ENCODE data around the gene RABEP2. TPM values are rescaled to one million over a fixed set of nuclear protein-coding genes. Genes with fewer than 3 reads are reported as not detected.

Gene RABEP2
- total and polyA plus RNA-seq, 2 donors (not counting 1 experiment from before 2014, with no cell fraction given): 5.9 to 22.6 TPM

DNA sequence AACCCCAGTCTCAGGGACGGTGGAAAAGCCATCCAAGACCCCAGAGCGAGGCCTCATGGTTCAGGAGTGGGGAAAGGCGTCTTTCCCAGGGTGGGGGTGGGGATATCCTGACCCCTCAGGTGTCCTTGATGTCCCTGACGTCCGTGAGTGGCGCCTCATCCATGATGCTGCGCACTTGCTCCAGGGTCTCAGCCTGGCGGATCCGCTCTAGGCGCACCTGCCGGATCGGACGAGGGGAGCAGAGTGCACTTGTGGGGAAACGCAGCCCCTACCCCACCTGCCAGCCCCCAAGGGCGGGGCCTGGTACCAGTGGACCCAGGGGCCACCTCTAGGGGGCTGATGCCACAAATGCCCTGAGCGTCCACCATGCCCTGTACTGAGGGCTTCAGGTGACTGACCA is 20.2 kb downstream of the RABEP2 start:
- Histone ChIP-seq H3K79me2 (ENCODE audit: control insufficient read depth, insufficient read depth, low read length) (no peaks in the 10 kb centered on the region), H3K9me3 (ENCODE audit: control insufficient read depth, insufficient read depth, low read depth, low read length) (no peaks in the 10 kb centered on the region), H2AFZ (ENCODE audit: low read length) (no peak overlapping the region), H3K27ac (ENCODE audit: insufficient read depth, low read length) (no peak overlapping the region), H3K4me3 (replicated peaks in 1 of 4; ENCODE audit: control extremely low read depth in 1 of 4, insufficient read depth in 1 of 4, low read depth in 3 of 4, low read length in 4 of 4) (no peak overlapping the region), H3K4me1 (ENCODE audit: control insufficient read depth, extremely low read depth, insufficient read depth, low read length) (no peaks in the 10 kb centered on the region), H3K36me3 (ENCODE audit: control insufficient read depth, insufficient read depth, low read length) (peaks cover 6% of the 10 kb centered on the region), H3K9ac (ENCODE audit: insufficient read depth, low read length) (no peak overlapping the region), H4K20me1 (ENCODE audit: control insufficient read depth, extremely low read depth, insufficient read depth, low read length) (no peaks in the 10 kb centered on the region), H3K4me2 (ENCODE audit: extremely low read depth, insufficient read depth, low read length) (no peak overlapping the region), H3K27me3 (ENCODE audit: control insufficient read depth, insufficient read depth, low read length) (no peaks in the 10 kb centered on the region)
- TF ChIP-seq, protein P1, sequence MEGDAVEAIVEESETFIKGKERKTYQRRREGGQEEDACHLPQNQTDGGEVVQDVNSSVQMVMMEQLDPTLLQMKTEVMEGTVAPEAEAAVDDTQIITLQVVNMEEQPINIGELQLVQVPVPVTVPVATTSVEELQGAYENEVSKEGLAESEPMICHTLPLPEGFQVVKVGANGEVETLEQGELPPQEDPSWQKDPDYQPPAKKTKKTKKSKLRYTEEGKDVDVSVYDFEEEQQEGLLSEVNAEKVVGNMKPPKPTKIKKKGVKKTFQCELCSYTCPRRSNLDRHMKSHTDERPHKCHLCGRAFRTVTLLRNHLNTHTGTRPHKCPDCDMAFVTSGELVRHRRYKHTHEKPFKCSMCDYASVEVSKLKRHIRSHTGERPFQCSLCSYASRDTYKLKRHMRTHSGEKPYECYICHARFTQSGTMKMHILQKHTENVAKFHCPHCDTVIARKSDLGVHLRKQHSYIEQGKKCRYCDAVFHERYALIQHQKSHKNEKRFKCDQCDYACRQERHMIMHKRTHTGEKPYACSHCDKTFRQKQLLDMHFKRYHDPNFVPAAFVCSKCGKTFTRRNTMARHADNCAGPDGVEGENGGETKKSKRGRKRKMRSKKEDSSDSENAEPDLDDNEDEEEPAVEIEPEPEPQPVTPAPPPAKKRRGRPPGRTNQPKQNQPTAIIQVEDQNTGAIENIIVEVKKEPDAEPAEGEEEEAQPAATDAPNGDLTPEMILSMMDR (conservative IDR thresholded peaks at IDR 0.05 in 1 of 2, IDR thresholded peaks at IDR 0.05 in 1 of 2; ENCODE audit: low read depth in 1 of 2, low read length in 2 of 2): no peak
- no peak for TF ChIP-seq EZH2 (IDR thresholded peaks at IDR 0.05; ENCODE audit: low read length, missing control alignments)
- no peak for DNase-seq (ENCODE audit: low read depth in 2 of 2)

DNA sequence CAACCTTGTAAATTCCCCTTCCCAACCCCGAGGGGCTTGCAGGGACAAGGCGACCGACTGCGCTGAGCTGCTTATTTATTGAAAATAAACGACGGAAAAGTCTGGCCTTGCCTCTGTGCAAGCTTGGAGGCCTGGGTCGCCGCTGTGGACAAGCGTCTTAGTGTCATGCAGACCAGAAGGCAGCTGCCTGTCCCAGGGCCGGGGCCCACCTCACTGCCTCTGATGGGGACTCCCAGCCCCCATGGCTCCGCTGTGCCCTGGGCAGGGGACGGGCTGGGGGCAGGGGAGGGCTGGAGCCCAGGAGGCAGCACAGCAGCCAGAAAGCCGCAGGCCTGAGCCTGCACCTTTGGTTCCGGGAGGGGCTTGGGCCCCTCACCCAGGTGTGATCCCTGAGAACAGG is 20.7 kb downstream of the RABEP2 start:
- no peak overlapping the region for H3K27ac ChIP-seq (ENCODE audit: insufficient read depth, low read length)
- H3K9me3 ChIP-seq (ENCODE audit: control insufficient read depth, insufficient read depth, low read depth, low read length): no peaks in the 10 kb centered on the region
- no peaks in the 10 kb centered on the region for H3K4me1 ChIP-seq (ENCODE audit: control insufficient read depth, extremely low read depth, insufficient read depth, low read length)
- DNase-seq (ENCODE audit: low read depth in 2 of 2): no peak
- H4K20me1 ChIP-seq (ENCODE audit: control insufficient read depth, extremely low read depth, insufficient read depth, low read length): no peaks in the 10 kb centered on the region
- H3K36me3 ChIP-seq (ENCODE audit: control insufficient read depth, insufficient read depth, low read length): peaks cover 6% of the 10 kb centered on the region
- no peak overlapping the region for H3K4me3 ChIP-seq (replicated peaks in 1 of 4; ENCODE audit: control extremely low read depth in 1 of 4, insufficient read depth in 1 of 4, low read depth in 3 of 4, low read length in 4 of 4)
- TF ChIP-seq, protein P1 (conservative IDR thresholded peaks at IDR 0.05 in 1 of 2, IDR thresholded peaks at IDR 0.05 in 1 of 2; ENCODE audit: low read depth in 1 of 2, low read length in 2 of 2): no peak
- no peak for TF ChIP-seq EZH2 (IDR thresholded peaks at IDR 0.05; ENCODE audit: low read length, missing control alignments)
- no peak overlapping the region for H3K9ac ChIP-seq (ENCODE audit: insufficient read depth, low read length)
- H2AFZ ChIP-seq (ENCODE audit: low read length): no peak overlapping the region
- H3K27me3 ChIP-seq (ENCODE audit: control insufficient read depth, insufficient read depth, low read length): no peaks in the 10 kb centered on the region
- H3K79me2 ChIP-seq (ENCODE audit: control insufficient read depth, insufficient read depth, low read length): no peaks in the 10 kb centered on the region
- H3K4me2 ChIP-seq (ENCODE audit: extremely low read depth, insufficient read depth, low read length): no peak overlapping the region

DNA sequence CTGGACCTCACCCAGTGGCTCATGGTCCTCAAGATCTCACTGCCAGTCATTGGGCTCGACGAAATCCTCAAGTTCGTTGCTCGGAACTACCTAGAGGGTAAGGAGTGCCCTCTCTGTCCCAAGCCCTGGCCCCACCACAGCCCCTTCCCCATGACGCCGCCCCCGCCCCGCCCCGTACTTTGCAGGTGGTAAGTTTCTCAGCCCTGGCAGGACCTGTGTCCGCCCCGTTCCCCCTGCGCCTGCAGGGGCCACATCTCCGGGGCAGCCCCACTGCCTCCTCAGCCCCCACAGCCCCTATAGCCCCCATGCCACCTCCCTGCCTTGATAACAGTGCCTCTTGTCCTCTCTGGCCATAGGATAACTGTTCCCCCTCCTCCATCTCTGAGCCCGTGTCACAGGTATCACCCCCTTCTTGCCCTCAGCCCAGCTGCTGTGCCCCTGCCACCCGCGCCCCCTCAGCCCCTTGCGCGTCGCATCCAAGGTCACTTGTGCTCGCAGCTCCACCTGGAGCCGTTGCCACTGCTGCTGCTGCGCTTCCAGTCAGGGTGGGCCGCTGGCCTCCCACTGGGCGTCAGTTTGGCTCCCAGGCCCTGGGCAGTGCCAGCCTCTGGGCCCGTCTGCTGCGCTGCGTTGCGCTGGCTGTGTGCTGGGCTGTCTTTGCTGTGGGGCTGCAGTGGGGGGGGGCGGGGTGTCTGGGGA is 21.5 kb downstream of the RABEP2 start:
- Histone ChIP-seq H3K27ac (ENCODE audit: insufficient read depth, low read length) (no peak overlapping the region), H3K4me3 (replicated peaks in 1 of 4; ENCODE audit: control extremely low read depth in 1 of 4, insufficient read depth in 1 of 4, low read depth in 3 of 4, low read length in 4 of 4) (no peak overlapping the region), H3K79me2 (ENCODE audit: control insufficient read depth, insufficient read depth, low read length) (no peaks in the 10 kb centered on the region), H2AFZ (ENCODE audit: low read length) (no peak overlapping the region), H3K4me2 (ENCODE audit: extremely low read depth, insufficient read depth, low read length) (no peak overlapping the region), H3K27me3 (ENCODE audit: control insufficient read depth, insufficient read depth, low read length) (no peaks in the 10 kb centered on the region), H3K4me1 (ENCODE audit: control insufficient read depth, extremely low read depth, insufficient read depth, low read length) (no peaks in the 10 kb centered on the region), H3K9me3 (ENCODE audit: control insufficient read depth, insufficient read depth, low read depth, low read length) (no peaks in the 10 kb centered on the region), H4K20me1 (ENCODE audit: control insufficient read depth, extremely low read depth, insufficient read depth, low read length) (no peaks in the 10 kb centered on the region), H3K9ac (ENCODE audit: insufficient read depth, low read length) (no peak overlapping the region), H3K36me3 (ENCODE audit: control insufficient read depth, insufficient read depth, low read length) (peaks cover 4% of the 10 kb centered on the region)
- no peak for DNase-seq (ENCODE audit: low read depth in 2 of 2)
- TF ChIP-seq EZH2 (IDR thresholded peaks at IDR 0.05; ENCODE audit: low read length, missing control alignments): no peak
- TF ChIP-seq, protein P1 (conservative IDR thresholded peaks at IDR 0.05 in 1 of 2, IDR thresholded peaks at IDR 0.05 in 1 of 2; ENCODE audit: low read depth in 1 of 2, low read length in 2 of 2): no peak
